Uterus (tissue), 2 donors: Measurements from ENCODE around the gene SPTBN4.

ENCODE experiments used
- POLR2A ChIP-seq, 2 donors: fragments of 450-650 bp; IDR thresholded peaks; one replicate each; pipeline ENCODE4 v1.6.1; 2016; ENCODE audit warnings: antibody characterized with exemption in 2 of 2, mild to moderate bottlenecking in 1 of 2, moderate library complexity in 1 of 2
- TF ChIP-seq, protein P1 (sequence below), 4 experiments: fragments of 200-600 bp in 2 of 4; fragments of 450-650 bp in 2 of 4; sonication (generic) in 2 of 4; IDR thresholded peaks; one replicate each; pipeline ENCODE4 v1.5.1; 2016 to 2019; ENCODE audit warnings: antibody characterized with exemption in 4 of 4, mild to moderate bottlenecking in 2 of 4, moderate library complexity in 1 of 4

DNA sequence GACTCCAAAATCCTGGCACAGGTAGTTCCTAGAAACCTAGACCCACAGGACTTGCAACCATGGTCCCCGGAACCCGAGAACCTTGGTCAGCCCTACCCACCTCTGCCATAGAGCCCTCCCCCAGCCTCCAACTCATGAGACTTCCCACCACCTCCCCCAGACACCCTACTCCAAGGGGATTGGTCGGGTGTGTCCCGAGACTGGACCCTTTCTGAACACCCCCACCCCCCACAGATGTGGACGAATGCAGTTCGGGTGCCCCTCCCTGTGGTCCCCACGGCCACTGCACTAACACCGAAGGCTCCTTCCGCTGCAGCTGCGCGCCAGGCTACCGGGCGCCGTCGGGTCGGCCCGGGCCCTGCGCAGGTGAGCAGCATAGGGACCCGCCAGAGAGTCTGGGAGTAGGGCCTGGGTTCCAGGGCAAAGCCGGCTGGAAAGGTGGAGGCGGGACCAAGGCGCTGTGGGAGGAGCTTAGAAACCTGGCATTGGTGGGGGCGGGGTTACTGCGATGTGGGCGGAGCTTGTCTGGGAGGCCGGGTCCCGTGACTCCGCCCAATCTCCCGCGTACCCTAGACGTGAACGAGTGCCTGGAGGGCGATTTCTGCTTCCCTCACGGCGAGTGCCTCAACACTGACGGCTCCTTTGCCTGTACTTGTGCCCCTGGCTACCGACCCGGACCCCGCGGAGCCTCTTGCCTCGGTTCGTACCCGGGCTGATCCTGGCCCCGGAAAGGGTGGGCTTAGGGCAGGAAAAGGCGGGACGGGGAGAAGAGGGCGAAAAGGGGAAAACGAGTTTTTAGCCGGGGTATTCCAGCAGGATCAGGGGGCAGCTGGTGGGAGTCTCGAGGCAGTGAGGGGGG, 146.3 kb downstream of the SPTBN4 start:
- TF ChIP-seq, protein P1, sequence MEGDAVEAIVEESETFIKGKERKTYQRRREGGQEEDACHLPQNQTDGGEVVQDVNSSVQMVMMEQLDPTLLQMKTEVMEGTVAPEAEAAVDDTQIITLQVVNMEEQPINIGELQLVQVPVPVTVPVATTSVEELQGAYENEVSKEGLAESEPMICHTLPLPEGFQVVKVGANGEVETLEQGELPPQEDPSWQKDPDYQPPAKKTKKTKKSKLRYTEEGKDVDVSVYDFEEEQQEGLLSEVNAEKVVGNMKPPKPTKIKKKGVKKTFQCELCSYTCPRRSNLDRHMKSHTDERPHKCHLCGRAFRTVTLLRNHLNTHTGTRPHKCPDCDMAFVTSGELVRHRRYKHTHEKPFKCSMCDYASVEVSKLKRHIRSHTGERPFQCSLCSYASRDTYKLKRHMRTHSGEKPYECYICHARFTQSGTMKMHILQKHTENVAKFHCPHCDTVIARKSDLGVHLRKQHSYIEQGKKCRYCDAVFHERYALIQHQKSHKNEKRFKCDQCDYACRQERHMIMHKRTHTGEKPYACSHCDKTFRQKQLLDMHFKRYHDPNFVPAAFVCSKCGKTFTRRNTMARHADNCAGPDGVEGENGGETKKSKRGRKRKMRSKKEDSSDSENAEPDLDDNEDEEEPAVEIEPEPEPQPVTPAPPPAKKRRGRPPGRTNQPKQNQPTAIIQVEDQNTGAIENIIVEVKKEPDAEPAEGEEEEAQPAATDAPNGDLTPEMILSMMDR (IDR thresholded peaks at IDR 0.05): no peak
- no peak for TF ChIP-seq POLR2A (IDR thresholded peaks at IDR 0.05)
